ENCODE measurements around the gene MAP1LC3A.

MAP1LC3A gene

GRCh38 chr20:34549291-34549928 is 9.1 kb upstream of the MAP1LC3A start:
- DNase-seq (ENCODE audit: low read depth), result no peak

GRCh38 chr20:34549929-34550305 is 8.6 kb upstream of the MAP1LC3A start:
- DNase-seq (ENCODE audit: low read depth), result no peak

GRCh38 chr20:34552569-34552968 is 5.9 kb upstream of the MAP1LC3A start:
- no peak for DNase-seq (ENCODE audit: low read depth)

- DNase-seq (ENCODE audit: low read depth), result no peak
These were observed 5.1 kb upstream of the MAP1LC3A start for GRCh38 chr20:34553366-34553867.

GRCh38 chr20:34557936-34558319 is 590 bp upstream of the MAP1LC3A start:
- no peak for DNase-seq (ENCODE audit: low read depth)

GRCh38 chr20:34559311-34560140 is 1.0 kb downstream of the MAP1LC3A start:
- DNase-seq (ENCODE audit: low read depth), result no peak

GRCh38 chr20:34560141-34560523 is 1.6 kb downstream of the MAP1LC3A start:
- DNase-seq (ENCODE audit: low read depth), result no peak

GRCh38 chr20:34560614-34561013 is 2.1 kb downstream of the MAP1LC3A start:
- no peak for DNase-seq (ENCODE audit: low read depth)

GRCh38 chr20:34561661-34562060 is 3.1 kb downstream of the MAP1LC3A start:
- no peak for DNase-seq (ENCODE audit: low read depth)

GRCh38 chr20:34562641-34563040 is 4.1 kb downstream of the MAP1LC3A start:
- DNase-seq (ENCODE audit: low read depth), result no peak

- DNase-seq (ENCODE audit: low read depth), result no peak
These were observed 6.3 kb downstream of the MAP1LC3A start for GRCh38 chr20:34564833-34565232.

GRCh38 chr20:34566978-34567891 is 8.7 kb downstream of the MAP1LC3A start:
- DNase-seq (ENCODE audit: low read depth), result no peak

GRCh38 chr20:34567892-34568865 is 9.7 kb downstream of the MAP1LC3A start:
- DNase-seq (ENCODE audit: low read depth), result no peak

- no peak for DNase-seq (ENCODE audit: low read depth)
These were observed 11.1 kb downstream of the MAP1LC3A start for GRCh38 chr20:34569598-34569997.

- DNase-seq (ENCODE audit: low read depth), result no peak
These were observed 12.4 kb downstream of the MAP1LC3A start for GRCh38 chr20:34570859-34571306.

- DNase-seq (ENCODE audit: low read depth), result no peak
These were observed 13.2 kb downstream of the MAP1LC3A start for GRCh38 chr20:34571753-34572152.

- no peak for DNase-seq (ENCODE audit: low read depth)
These were observed 15.2 kb downstream of the MAP1LC3A start for GRCh38 chr20:34573541-34574300.

- no peak for DNase-seq (ENCODE audit: low read depth)
These were observed 15.9 kb downstream of the MAP1LC3A start for GRCh38 chr20:34574426-34574825.

- no peak for DNase-seq (ENCODE audit: low read depth)
These were observed 16.3 kb downstream of the MAP1LC3A start for GRCh38 chr20:34574861-34575260.

GRCh38 chr20:34575271-34575670 is 16.8 kb downstream of the MAP1LC3A start:
- DNase-seq (ENCODE audit: low read depth), result no peak

Data from stimulated activated CD8-positive, alpha-beta memory T cell treated with anti-CD3 and anti-CD28 coated beads, Interleukin-15, amount 100 ng/mL, for 24 hours (primary cell).